ENCODE data around the gene NECTIN2.
"Not testable (repeated sequence)": the region's sequence is repeated elsewhere in the genome, so short reads cannot be mapped to it uniquely, and the experiment has no call there.

NECTIN2 gene

GRCh38 chr19:44817725-44818465 is 28.2 kb upstream of the NECTIN2 start:
- DNase-seq (ENCODE audit: low spot score), result no peak

- DNase-seq (ENCODE audit: low spot score), result no peak
These were observed 27.5 kb upstream of the NECTIN2 start for GRCh38 chr19:44818466-44819031.

- no peak for DNase-seq (ENCODE audit: low spot score)
These were observed 26.8 kb upstream of the NECTIN2 start for GRCh38 chr19:44819246-44819832.

GRCh38 chr19:44820648-44821609 is 25.2 kb upstream of the NECTIN2 start:
- DNase-seq (ENCODE audit: low spot score), result peak; percentile 89

GRCh38 chr19:44822177-44822576 is 23.9 kb upstream of the NECTIN2 start:
- peak; percentile 45 for DNase-seq (ENCODE audit: low spot score)

- DNase-seq (ENCODE audit: low spot score), result no peak
These were observed 23.3 kb upstream of the NECTIN2 start for GRCh38 chr19:44822670-44823372.

- no peak for DNase-seq (ENCODE audit: low spot score)
These were observed 22.8 kb upstream of the NECTIN2 start for GRCh38 chr19:44823373-44823698.

GRCh38 chr19:44824761-44825160 is 21.3 kb upstream of the NECTIN2 start:
- no peak for DNase-seq (ENCODE audit: low spot score)

- DNase-seq (ENCODE audit: low spot score), result not testable (repeated sequence)
These were observed 13.2 kb upstream of the NECTIN2 start for GRCh38 chr19:44832875-44833274.

GRCh38 chr19:44834399-44834798 is 11.7 kb upstream of the NECTIN2 start:
- not testable (repeated sequence) for DNase-seq (ENCODE audit: low spot score)

GRCh38 chr19:44839276-44839675 is 6.8 kb upstream of the NECTIN2 start:
- DNase-seq (ENCODE audit: low spot score), result no peak

- DNase-seq (ENCODE audit: low spot score), result no peak
These were observed 5.3 kb upstream of the NECTIN2 start for GRCh38 chr19:44840811-44841210.

GRCh38 chr19:44841231-44841630 is 4.9 kb upstream of the NECTIN2 start:
- DNase-seq (ENCODE audit: low spot score), result no peak

GRCh38 chr19:44845286-44845611 is 848 bp upstream of the NECTIN2 start:
- DNase-seq (ENCODE audit: low spot score), result no peak

- DNase-seq (ENCODE audit: low spot score), result peak; percentile 47
These were observed 502 bp downstream of the NECTIN2 start for GRCh38 chr19:44846455-44847143.

- DNase-seq (ENCODE audit: low spot score), result peak; percentile 64
These were observed 1.3 kb downstream of the NECTIN2 start for GRCh38 chr19:44847144-44848035.

GRCh38 chr19:44848036-44848811 is 2.1 kb downstream of the NECTIN2 start:
- DNase-seq (ENCODE audit: low spot score), result peak; percentile 59

GRCh38 chr19:44848812-44849447 is 2.8 kb downstream of the NECTIN2 start:
- DNase-seq (ENCODE audit: low spot score), result no peak

GRCh38 chr19:44850641-44851109 is 4.6 kb downstream of the NECTIN2 start:
- DNase-seq (ENCODE audit: low spot score), result no peak
